Measurements from ENCODE around the gene SUGCT. TPM values are rescaled to one million over a fixed set of nuclear protein-coding genes. Genes with fewer than 3 reads are reported as not detected.
"Not testable (repeated sequence)": the region's sequence is repeated elsewhere in the genome, so short reads cannot be mapped to it uniquely, and the experiment has no call there.

The SUGCT gene
- total RNA-seq, 1 experiment from 2014 or later: 9.9 TPM

- Mint-ChIP-seq H3K36me3 (ENCODE audit: insufficient read depth, unreplicated experiment) (no peaks in the 10 kb centered on the region), H3K4me3 (ENCODE audit: unreplicated experiment) (no peak overlapping the region), H3K27me3 (ENCODE audit: insufficient read depth, unreplicated experiment) (no peaks in the 10 kb centered on the region), H3K4me1 (ENCODE audit: low read depth, unreplicated experiment) (no peaks in the 10 kb centered on the region), H3K9me3 (ENCODE audit: unreplicated experiment) (no peaks in the 10 kb centered on the region), H3K27ac (ENCODE audit: unreplicated experiment) (no peak overlapping the region)
- no peaks in the 10 kb centered on the region for H3K9me3 ChIP-seq
- no peak for TF ChIP-seq CTCF (IDR thresholded peaks at IDR 0.05; ENCODE audit: insufficient read depth in 1 of 2, low read depth in 1 of 2, low read length in 1 of 2, severe bottlenecking in 1 of 2, unreplicated experiment in 1 of 2)
- BruUV-seq (replicated peaks): no TSS peak
- no peaks in the 10 kb centered on the region for H3K36me3 ChIP-seq (ENCODE audit: control insufficient read depth, insufficient read depth, low read length)
- no peaks in the 10 kb centered on the region for H3K27me3 ChIP-seq (replicated peaks; ENCODE audit: control insufficient read depth, insufficient read depth, low read length)
- ChIA-PET POLR2A (no interaction called here), CTCF (no interaction called here)
- no peak overlapping the region for H3K4me3 ChIP-seq (ENCODE audit: low read depth, low read length)
- intact Hi-C loops (cut with micrococcal nuclease; ENCODE audit: unreplicated experiment): no loop called here
- no peak for DNase-seq
- H3K4me1 ChIP-seq: no peaks in the 10 kb centered on the region; the same call in 1 of the 2 replicates
Measured at GRCh38 chr7:40138973-40139372, 4.2 kb downstream of the SUGCT start.

GRCh38 chr7:40139891-40140290, 5.1 kb downstream of the SUGCT start:
- DNase-seq; H3K36me3 ChIP-seq (ENCODE audit: control insufficient read depth, insufficient read depth, low read length); H3K27me3 Mint-ChIP-seq (ENCODE audit: insufficient read depth, unreplicated experiment); H3K36me3 Mint-ChIP-seq (ENCODE audit: insufficient read depth, unreplicated experiment); H3K9me3 ChIP-seq; H3K4me3 ChIP-seq (ENCODE audit: low read depth, low read length); H3K4me3 Mint-ChIP-seq (ENCODE audit: unreplicated experiment); POLR2A ChIA-PET; H3K4me1 ChIP-seq; H3K9me3 Mint-ChIP-seq (ENCODE audit: unreplicated experiment); BruUV-seq (replicated peaks); intact Hi-C loops (cut with micrococcal nuclease; ENCODE audit: unreplicated experiment); H3K4me1 Mint-ChIP-seq (ENCODE audit: low read depth, unreplicated experiment); H3K27ac Mint-ChIP-seq (ENCODE audit: unreplicated experiment); CTCF ChIA-PET; H3K27me3 ChIP-seq (replicated peaks; ENCODE audit: control insufficient read depth, insufficient read depth, low read length): not testable (repeated sequence)

GRCh38 chr7:40141916-40142315, 7.1 kb downstream of the SUGCT start:
- DNase-seq; H3K27me3 Mint-ChIP-seq (ENCODE audit: insufficient read depth, unreplicated experiment); H3K36me3 ChIP-seq (ENCODE audit: control insufficient read depth, insufficient read depth, low read length); intact Hi-C loops (cut with micrococcal nuclease; ENCODE audit: unreplicated experiment); H3K9me3 Mint-ChIP-seq (ENCODE audit: unreplicated experiment); H3K36me3 Mint-ChIP-seq (ENCODE audit: insufficient read depth, unreplicated experiment); CTCF ChIA-PET; H3K4me1 Mint-ChIP-seq (ENCODE audit: low read depth, unreplicated experiment); POLR2A ChIA-PET; H3K4me1 ChIP-seq; H3K4me3 ChIP-seq (ENCODE audit: low read depth, low read length); H3K27me3 ChIP-seq (replicated peaks; ENCODE audit: control insufficient read depth, insufficient read depth, low read length); H3K4me3 Mint-ChIP-seq (ENCODE audit: unreplicated experiment); BruUV-seq (replicated peaks); H3K9me3 ChIP-seq; H3K27ac Mint-ChIP-seq (ENCODE audit: unreplicated experiment): not testable (repeated sequence)

- H3K9me3 ChIP-seq; H3K4me3 Mint-ChIP-seq (ENCODE audit: unreplicated experiment); H3K27me3 ChIP-seq (replicated peaks; ENCODE audit: control insufficient read depth, insufficient read depth, low read length); POLR2A ChIA-PET; CTCF ChIA-PET; H3K27ac Mint-ChIP-seq (ENCODE audit: unreplicated experiment); H3K4me1 Mint-ChIP-seq (ENCODE audit: low read depth, unreplicated experiment); H3K36me3 Mint-ChIP-seq (ENCODE audit: insufficient read depth, unreplicated experiment); H3K27me3 Mint-ChIP-seq (ENCODE audit: insufficient read depth, unreplicated experiment); intact Hi-C loops (cut with micrococcal nuclease; ENCODE audit: unreplicated experiment); H3K4me3 ChIP-seq (ENCODE audit: low read depth, low read length); H3K36me3 ChIP-seq (ENCODE audit: control insufficient read depth, insufficient read depth, low read length); BruUV-seq (replicated peaks); DNase-seq; H3K4me1 ChIP-seq: not testable (repeated sequence)
- H3K9me3 Mint-ChIP-seq (ENCODE audit: unreplicated experiment): peaks cover 23% of the 10 kb centered on the region
Measured at GRCh38 chr7:40145596-40146130, 10.9 kb downstream of the SUGCT start.
